ENCODE measurements around the gene TMEM140.
A peak's percentile ranks its signal among the peaks of the same experiment; 100 is the strongest.
"Not testable (repeated sequence)": the region's sequence is repeated elsewhere in the genome, so short reads cannot be mapped to it uniquely, and the experiment has no call there.

TMEM140 gene

GRCh38 chr7:135159359-135160085 is 11.7 kb downstream of the TMEM140 start:
- DNase-seq = no peak

GRCh38 chr7:135160098-135160857 is 12.4 kb downstream of the TMEM140 start:
- no peak for DNase-seq

- no peak for DNase-seq
Observed at GRCh38 chr7:135160858-135161653, 13.2 kb downstream of the TMEM140 start.

GRCh38 chr7:135161669-135162068 is 13.8 kb downstream of the TMEM140 start:
- DNase-seq = no peak

GRCh38 chr7:135162382-135163001 is 14.6 kb downstream of the TMEM140 start:
- DNase-seq = no peak

- DNase-seq = no peak
Observed at GRCh38 chr7:135164357-135165061, 16.6 kb downstream of the TMEM140 start.

GRCh38 chr7:135165862-135166261 is 18.0 kb downstream of the TMEM140 start:
- no peak for DNase-seq

- no peak for DNase-seq
Observed at GRCh38 chr7:135166338-135166990, 18.6 kb downstream of the TMEM140 start.

GRCh38 chr7:135167365-135167917 is 19.6 kb downstream of the TMEM140 start:
- no peak for DNase-seq

- no peak for DNase-seq
Observed at GRCh38 chr7:135168001-135168400, 20.1 kb downstream of the TMEM140 start.

- no peak for DNase-seq
Observed at GRCh38 chr7:135168489-135169140, 20.7 kb downstream of the TMEM140 start.

- no peak for DNase-seq
Observed at GRCh38 chr7:135169141-135169963, 21.5 kb downstream of the TMEM140 start.

- no peak for DNase-seq
Observed at GRCh38 chr7:135169964-135170273, 22.0 kb downstream of the TMEM140 start.

GRCh38 chr7:135170274-135170997 is 22.6 kb downstream of the TMEM140 start, which contains the start of gene CYREN:
Gene CYREN (minus strand): TSS chr7:135170707. CDS start chr7:135168922, 1,785 bp downstream.
- peak; percentile 92 for DNase-seq

GRCh38 chr7:135170998-135171481 is 23.2 kb downstream of the TMEM140 start:
- DNase-seq = not testable (repeated sequence)

GRCh38 chr7:135171581-135172291 is 23.9 kb downstream of the TMEM140 start:
- DNase-seq = not testable (repeated sequence)

GRCh38 chr7:135173916-135174315 is 26.0 kb downstream of the TMEM140 start:
- not testable (repeated sequence) for DNase-seq

- no peak for DNase-seq
Observed at GRCh38 chr7:135174941-135175340, 27.1 kb downstream of the TMEM140 start.
